ENCODE data around the gene GMDS. TPM values are rescaled to one million over a fixed set of nuclear protein-coding genes. Genes with fewer than 3 reads are reported as not detected.
A peak's percentile ranks its signal among the peaks of the same experiment; 100 is the strongest.

GMDS gene
- total and polyA plus RNA-seq, 2 experiments from 2014 or later: 3.0 to 12.6 TPM

GRCh38 chr6:1645466-1646185 lies 599.8 kb downstream of the GMDS start:
- Histone ChIP-seq H3K4me1 (ENCODE audit: insufficient read depth) (peaks cover 4% of the 10 kb centered on the region; the same call in 1 of the 2 replicates), H3K27ac (no peak overlapping the region), H3K4me3 (no peak overlapping the region), H3K9me3 (ENCODE audit: low read depth) (no peaks in the 10 kb centered on the region), H3F3A (ENCODE audit: insufficient read depth) (no peaks in the 10 kb centered on the region), H4K20me1 (ENCODE audit: insufficient read depth) (no peaks in the 10 kb centered on the region), H3K79me2 (ENCODE audit: insufficient read depth) (no peaks in the 10 kb centered on the region), H3K9me2 (ENCODE audit: insufficient read depth) (no peaks in the 10 kb centered on the region), H3K36me3 (ENCODE audit: low read depth) (no peaks in the 10 kb centered on the region), H2AFZ (no peak overlapping the region), H3K9ac (no peak overlapping the region), H3K27me3 (replicated peaks; ENCODE audit: insufficient read depth) (no peaks in the 10 kb centered on the region), H3K4me2 (ENCODE audit: unreplicated experiment) (no peak overlapping the region)
- TF ChIP-seq EZH2phosphoT487 (IDR thresholded peaks at IDR 0.05; ENCODE audit: insufficient read depth, low read depth) (no peak), EZH2 (IDR thresholded peaks at IDR 0.05; ENCODE audit: insufficient read depth, poor library complexity, severe bottlenecking) (no peak)
- 75 to 78% methylated on average over 14 of the region's 14 CpGs for WGBS, 2 experiments (ENCODE audit: low coverage in 1 of 2, low lambda C conversion rate in 2 of 2, missing lambda C conversion rate in 2 of 2)
- DNase-seq: peak; percentile 34
- in situ Hi-C loops (cut with MboI): no loop called here

GRCh38 chr6:1644516-1645060 lies 600.8 kb downstream of the GMDS start:
- H2AFZ ChIP-seq: no peak overlapping the region
- no peaks in the 10 kb centered on the region for H3K36me3 ChIP-seq (ENCODE audit: low read depth)
- H3K9me3 ChIP-seq (ENCODE audit: low read depth): no peaks in the 10 kb centered on the region
- in situ Hi-C loops (cut with MboI): no loop called here
- no peaks in the 10 kb centered on the region for H3K9me2 ChIP-seq (ENCODE audit: insufficient read depth)
- no peaks in the 10 kb centered on the region for H4K20me1 ChIP-seq (ENCODE audit: insufficient read depth)
- H3K79me2 ChIP-seq (ENCODE audit: insufficient read depth): no peaks in the 10 kb centered on the region
- no peak overlapping the region for H3K9ac ChIP-seq
- DNase-seq: no peak
- no peaks in the 10 kb centered on the region for H3F3A ChIP-seq (ENCODE audit: insufficient read depth)
- H3K4me1 ChIP-seq (ENCODE audit: insufficient read depth): peaks cover 4% of the 10 kb centered on the region; the same call in 1 of the 2 replicates
- H3K4me2 ChIP-seq (ENCODE audit: unreplicated experiment): no peak overlapping the region
- no peaks in the 10 kb centered on the region for H3K27me3 ChIP-seq (replicated peaks; ENCODE audit: insufficient read depth)
- H3K4me3 ChIP-seq: no peak overlapping the region
- 78 to 81% methylated on average over 12 of the region's 12 CpGs for WGBS, 2 experiments (ENCODE audit: low coverage in 1 of 2, low lambda C conversion rate in 2 of 2, missing lambda C conversion rate in 2 of 2)
- H3K27ac ChIP-seq: no peak overlapping the region
- TF ChIP-seq EZH2 (IDR thresholded peaks at IDR 0.05; ENCODE audit: insufficient read depth, poor library complexity, severe bottlenecking) (no peak), EZH2phosphoT487 (IDR thresholded peaks at IDR 0.05; ENCODE audit: insufficient read depth, low read depth) (no peak)

GRCh38 chr6:1643830-1644445 lies 601.5 kb downstream of the GMDS start:
- in situ Hi-C loops (cut with MboI): no loop called here
- Histone ChIP-seq H3K9me3 (ENCODE audit: low read depth) (no peaks in the 10 kb centered on the region), H4K20me1 (ENCODE audit: insufficient read depth) (no peaks in the 10 kb centered on the region), H2AFZ (no peak overlapping the region), H3K27me3 (replicated peaks; ENCODE audit: insufficient read depth) (no peaks in the 10 kb centered on the region), H3K4me2 (ENCODE audit: unreplicated experiment) (no peak overlapping the region), H3K27ac (no peak overlapping the region), H3F3A (ENCODE audit: insufficient read depth) (no peaks in the 10 kb centered on the region), H3K9ac (no peak overlapping the region), H3K4me3 (no peak overlapping the region), H3K4me1 (ENCODE audit: insufficient read depth) (peaks cover 4% of the 10 kb centered on the region; the same call in 1 of the 2 replicates), H3K79me2 (ENCODE audit: insufficient read depth) (no peaks in the 10 kb centered on the region), H3K36me3 (ENCODE audit: low read depth) (no peaks in the 10 kb centered on the region), H3K9me2 (ENCODE audit: insufficient read depth) (no peaks in the 10 kb centered on the region)
- no peak for TF ChIP-seq EZH2 (IDR thresholded peaks at IDR 0.05; ENCODE audit: insufficient read depth, poor library complexity, severe bottlenecking)
- no peak for DNase-seq
- 80 to 85% methylated on average over 18 of the region's 18 CpGs for WGBS, 2 experiments (ENCODE audit: low coverage in 1 of 2, low lambda C conversion rate in 2 of 2, missing lambda C conversion rate in 2 of 2)

GRCh38 chr6:1643111-1643510 lies 602.3 kb downstream of the GMDS start:
- H3K27me3 ChIP-seq (replicated peaks; ENCODE audit: insufficient read depth): no peaks in the 10 kb centered on the region
- no peaks in the 10 kb centered on the region for H4K20me1 ChIP-seq (ENCODE audit: insufficient read depth)
- no peaks in the 10 kb centered on the region for H3K36me3 ChIP-seq (ENCODE audit: low read depth)
- no peaks in the 10 kb centered on the region for H3K9me2 ChIP-seq (ENCODE audit: insufficient read depth)
- no peak overlapping the region for H3K27ac ChIP-seq
- peaks cover 4% of the 10 kb centered on the region; the same call in 1 of the 2 replicates for H3K4me1 ChIP-seq (ENCODE audit: insufficient read depth)
- H3K9me3 ChIP-seq (ENCODE audit: low read depth): no peaks in the 10 kb centered on the region
- no peak for TF ChIP-seq EZH2 (IDR thresholded peaks at IDR 0.05; ENCODE audit: insufficient read depth, poor library complexity, severe bottlenecking)
- TF ChIP-seq EZH2phosphoT487 (IDR thresholded peaks at IDR 0.05; ENCODE audit: insufficient read depth, low read depth): no peak
- no peak overlapping the region for H3K4me2 ChIP-seq (ENCODE audit: unreplicated experiment)
- H3F3A ChIP-seq (ENCODE audit: insufficient read depth): no peaks in the 10 kb centered on the region
- in situ Hi-C loops (cut with MboI): no loop called here
- H2AFZ ChIP-seq: no peak overlapping the region
- H3K9ac ChIP-seq: no peak overlapping the region
- no peaks in the 10 kb centered on the region for H3K79me2 ChIP-seq (ENCODE audit: insufficient read depth)
- 67 to 68% methylated on average over 7 of the region's 7 CpGs for WGBS, 2 experiments (ENCODE audit: low coverage in 1 of 2, low lambda C conversion rate in 2 of 2, missing lambda C conversion rate in 2 of 2)
- H3K4me3 ChIP-seq: no peak overlapping the region
- no peak for DNase-seq
